Activated CD8-positive, alpha-beta memory T cell treated with anti-CD3 and anti-CD28 coated beads for 24 hours (primary cell): ENCODE results near the gene ELK3.

Experiments used
- DNase-seq: peaks from one replicate; pipeline ENCODE4 v3.0.0-alpha.2; 2020

The ELK3 gene

DNA sequence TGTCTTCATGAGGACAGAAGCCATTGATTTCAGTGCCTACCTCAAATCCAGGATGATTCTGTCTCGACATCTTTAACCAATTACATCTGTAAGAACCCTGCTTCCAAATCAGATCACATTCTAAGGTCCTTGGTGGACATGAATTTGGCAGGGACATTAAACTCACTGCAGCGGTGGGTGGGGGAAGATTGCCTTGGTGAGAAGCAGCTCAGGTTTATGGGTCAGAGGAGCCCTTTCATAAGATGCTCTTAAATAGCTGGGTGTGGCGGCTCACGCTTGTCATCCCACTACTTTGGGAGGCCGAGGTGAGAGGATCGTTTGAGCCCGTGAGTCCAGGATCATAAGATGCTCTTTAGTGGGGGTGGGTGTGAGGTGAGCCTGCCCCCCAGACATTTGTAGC, 42.9 kb downstream of the ELK3 start:
- no peak for DNase-seq

- DNase-seq, result peak; percentile 70
These were observed 43.4 kb downstream of the ELK3 start for GRCh38 chr12:96237465-96238077.

DNA sequence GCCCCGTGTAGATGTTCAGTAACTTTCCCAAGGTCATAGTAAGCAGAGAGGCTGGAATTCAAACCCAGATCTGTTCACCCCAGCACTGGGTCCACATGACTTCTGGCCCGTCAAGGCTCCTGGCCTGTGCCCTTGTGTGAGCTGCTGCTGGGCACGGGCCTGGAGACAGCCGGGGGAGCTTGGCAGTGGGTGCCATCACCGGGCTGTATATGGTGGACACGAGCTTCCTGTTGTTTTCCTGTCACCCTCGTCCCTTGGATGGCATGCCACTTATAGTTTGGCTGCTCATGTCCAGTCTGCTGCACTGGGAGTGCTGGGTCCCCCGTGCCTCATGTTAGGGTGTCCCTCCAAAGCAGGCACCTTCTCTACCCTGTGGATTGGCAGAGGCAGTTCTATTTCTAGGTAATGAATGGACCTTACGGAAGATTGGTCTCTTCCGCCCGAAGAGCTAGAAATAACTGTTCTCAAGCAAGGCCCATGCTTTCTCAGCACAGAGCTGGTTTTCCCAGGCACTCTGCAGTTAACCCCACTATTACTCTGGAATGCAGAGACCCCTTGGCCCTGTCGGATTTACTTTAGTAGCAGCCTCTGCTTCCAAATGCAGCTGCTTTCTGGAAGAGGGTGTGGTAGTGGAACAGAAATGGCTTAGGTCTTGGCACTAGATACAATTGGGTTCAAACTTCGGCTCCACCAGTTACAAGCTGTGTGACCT, 44.3 kb downstream of the ELK3 start:
- DNase-seq, result no peak

- DNase-seq, result no peak
These were observed 45.8 kb downstream of the ELK3 start for GRCh38 chr12:96239711-96240635.

DNA sequence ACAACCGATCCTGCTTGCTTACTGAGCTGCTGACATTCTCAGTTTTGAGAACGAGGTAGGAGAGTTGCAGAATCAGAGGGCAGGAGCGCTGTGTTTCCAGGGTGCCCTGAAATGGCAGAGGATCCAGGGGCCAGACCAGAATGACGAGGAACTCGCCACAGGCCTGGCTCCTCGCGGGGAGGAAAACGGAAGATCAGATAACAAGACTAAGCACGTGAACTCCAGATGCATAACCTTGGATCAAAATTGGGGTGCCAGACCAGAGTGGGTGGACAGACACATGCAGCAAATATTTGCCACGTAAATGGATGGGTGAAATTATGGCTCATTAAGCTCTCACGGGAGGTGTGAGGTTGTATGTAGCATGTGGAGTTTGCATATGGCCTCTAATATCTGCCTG, 46.5 kb downstream of the ELK3 start:
- no peak for DNase-seq

GRCh38 chr12:96241431-96241830, 47.3 kb downstream of the ELK3 start:
- DNase-seq, result no peak

- DNase-seq, result no peak
These were observed 47.7 kb downstream of the ELK3 start for GRCh38 chr12:96241846-96242256.

GRCh38 chr12:96242597-96242996, 48.4 kb downstream of the ELK3 start:
- DNase-seq, result no peak

GRCh38 chr12:96244826-96245225, 50.7 kb downstream of the ELK3 start:
- DNase-seq, result peak; percentile 38

DNA sequence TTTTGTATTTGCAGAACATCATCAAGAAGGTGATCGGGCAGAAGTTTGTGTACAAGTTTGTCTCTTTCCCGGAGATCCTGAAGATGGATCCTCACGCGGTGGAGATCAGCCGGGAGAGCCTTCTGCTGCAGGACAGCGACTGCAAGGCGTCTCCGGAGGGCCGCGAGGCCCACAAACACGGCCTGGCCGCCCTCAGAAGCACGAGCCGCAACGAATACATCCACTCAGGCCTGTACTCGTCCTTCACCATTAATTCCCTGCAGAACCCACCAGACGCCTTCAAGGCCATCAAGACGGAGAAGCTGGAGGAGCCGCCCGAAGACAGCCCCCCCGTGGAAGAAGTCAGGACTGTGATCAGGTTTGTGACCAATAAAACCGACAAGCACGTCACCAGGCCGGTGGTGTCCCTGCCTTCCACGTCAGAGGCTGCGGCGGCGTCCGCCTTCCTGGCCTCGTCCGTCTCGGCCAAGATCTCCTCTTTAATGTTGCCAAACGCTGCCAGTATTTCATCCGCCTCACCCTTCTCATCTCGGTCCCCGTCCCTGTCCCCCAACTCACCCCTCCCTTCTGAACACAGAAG, 52.8 kb downstream of the ELK3 start:
- no peak for DNase-seq

DNA sequence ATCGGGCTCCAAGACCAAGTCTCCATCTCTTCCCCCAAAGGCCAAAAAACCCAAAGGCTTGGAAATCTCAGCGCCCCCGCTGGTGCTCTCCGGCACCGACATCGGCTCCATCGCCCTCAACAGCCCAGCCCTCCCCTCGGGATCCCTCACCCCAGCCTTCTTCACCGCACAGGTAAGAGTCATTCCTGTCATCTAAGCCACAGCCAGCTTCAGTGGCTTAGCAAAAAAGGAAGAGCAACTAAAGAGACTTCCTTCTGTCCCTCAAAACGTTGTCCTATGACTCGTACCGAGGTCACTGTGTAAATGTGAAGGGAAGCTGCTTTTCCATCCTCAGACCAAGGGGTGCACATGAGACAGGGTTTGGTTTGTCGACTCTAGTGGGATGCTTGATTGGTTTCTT, 53.4 kb downstream of the ELK3 start:
- DNase-seq, result no peak

DNA sequence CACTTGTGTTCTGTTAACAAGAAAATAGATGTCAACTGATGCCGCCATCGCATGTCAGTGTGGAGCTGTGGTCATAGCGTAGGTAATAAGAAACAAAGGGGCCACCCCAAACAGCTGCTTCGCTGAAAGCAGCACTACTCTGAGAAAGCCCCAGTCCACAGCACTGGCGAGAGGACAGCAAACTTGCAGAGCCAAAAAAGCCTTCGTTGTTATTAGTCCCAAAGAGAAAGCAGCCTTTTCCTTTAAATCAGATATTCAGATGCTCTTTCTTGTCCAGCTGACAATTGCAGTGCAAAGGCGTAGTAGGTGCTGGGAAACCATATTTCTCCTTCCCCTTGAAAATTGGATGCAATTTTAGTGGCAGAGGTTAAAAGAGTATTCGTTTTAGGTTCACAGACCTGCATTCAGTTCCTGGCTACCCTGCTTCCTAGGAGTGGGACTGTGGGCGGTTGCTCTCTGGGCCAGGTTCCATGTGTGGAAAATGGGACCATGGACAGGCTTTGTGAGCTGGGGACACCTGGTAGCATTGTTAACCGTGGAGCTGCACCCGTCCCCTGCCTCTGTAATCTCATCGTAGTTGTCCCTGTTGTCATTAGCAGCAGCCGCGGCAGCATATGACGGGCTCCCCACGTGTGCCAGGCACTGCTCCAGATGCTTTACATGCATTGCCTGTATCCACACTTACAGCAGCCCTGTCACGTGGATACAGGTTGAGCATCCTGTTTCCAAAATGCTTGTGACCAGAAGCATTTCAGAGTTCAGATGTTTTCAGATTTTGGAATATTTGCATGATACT, 54.2 kb downstream of the ELK3 start:
- peak; percentile 33 for DNase-seq

DNA sequence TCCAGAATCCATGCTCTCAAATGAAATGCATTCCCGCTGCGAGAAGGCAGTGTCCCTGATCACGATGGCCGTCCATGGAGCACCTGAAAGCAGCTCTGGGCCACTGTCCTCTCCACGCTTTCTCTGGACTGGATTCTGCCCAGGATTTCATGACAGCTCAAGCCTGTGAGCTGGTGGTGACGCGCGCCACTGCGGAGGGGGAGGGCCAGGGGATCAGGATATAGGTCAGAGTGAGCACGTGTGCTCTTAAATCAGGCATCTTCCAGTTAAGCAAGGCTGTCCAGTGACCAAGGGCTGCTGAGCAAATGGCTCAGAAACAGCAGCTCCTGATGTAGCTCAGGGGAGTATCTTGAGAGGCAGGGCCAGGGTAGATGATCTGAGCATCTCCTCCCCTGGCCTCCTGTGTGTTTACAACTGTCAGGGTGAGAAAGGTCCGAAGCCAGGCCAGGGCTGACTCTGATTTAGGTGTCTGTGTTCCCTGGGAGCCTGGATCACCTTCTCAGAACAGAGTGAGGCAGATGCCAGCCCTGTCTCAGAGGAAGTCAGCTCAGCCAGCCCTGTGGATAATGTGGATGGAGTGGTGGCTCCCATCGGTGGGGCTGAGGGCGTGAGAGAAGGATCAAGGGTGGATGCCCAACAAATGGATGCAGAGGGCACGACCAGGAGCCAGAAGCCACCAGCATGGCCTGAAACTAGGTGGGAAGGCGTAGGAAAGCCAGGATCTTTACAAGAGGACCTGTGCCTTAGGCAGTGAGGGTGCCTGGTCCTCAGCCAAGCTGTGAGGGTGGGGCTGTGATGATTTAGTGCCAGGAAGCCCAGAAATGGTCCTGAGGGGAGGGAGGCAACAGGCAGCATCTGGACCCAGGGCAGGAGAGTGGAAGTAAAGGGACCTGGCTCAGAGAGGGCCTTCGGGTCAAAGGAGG, 55.3 kb downstream of the ELK3 start:
- DNase-seq, result no peak

DNA sequence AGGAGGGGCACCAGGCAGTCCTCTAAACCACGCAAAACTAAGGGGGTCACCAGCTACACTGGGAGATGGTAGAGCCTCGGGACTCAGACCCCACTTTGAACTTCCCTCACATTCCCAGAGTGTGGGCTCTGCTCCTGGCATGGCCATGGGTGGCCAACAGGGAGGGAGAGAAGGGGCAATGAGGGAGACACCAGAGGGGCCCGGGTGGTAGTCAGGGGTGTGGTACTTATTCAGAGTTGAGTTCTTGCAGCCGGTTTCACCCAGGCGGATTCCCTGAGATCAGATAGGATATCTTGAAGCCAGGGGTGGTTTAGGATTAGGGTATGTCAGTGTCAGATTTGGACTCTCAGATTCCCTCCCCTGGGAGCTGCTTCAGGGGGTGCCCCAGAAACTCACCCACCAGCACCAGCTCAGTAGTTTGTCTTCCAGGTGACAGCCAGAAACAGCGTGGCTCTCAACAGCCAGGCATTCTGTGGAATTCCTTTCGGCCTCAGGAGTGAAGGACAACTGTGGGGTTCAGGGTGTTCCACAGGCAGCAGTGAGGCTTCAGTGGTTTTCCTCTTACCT, 56.0 kb downstream of the ELK3 start:
- DNase-seq, result no peak

- no peak for DNase-seq
These were observed 60.9 kb downstream of the ELK3 start for GRCh38 chr12:96255077-96255476.

DNA sequence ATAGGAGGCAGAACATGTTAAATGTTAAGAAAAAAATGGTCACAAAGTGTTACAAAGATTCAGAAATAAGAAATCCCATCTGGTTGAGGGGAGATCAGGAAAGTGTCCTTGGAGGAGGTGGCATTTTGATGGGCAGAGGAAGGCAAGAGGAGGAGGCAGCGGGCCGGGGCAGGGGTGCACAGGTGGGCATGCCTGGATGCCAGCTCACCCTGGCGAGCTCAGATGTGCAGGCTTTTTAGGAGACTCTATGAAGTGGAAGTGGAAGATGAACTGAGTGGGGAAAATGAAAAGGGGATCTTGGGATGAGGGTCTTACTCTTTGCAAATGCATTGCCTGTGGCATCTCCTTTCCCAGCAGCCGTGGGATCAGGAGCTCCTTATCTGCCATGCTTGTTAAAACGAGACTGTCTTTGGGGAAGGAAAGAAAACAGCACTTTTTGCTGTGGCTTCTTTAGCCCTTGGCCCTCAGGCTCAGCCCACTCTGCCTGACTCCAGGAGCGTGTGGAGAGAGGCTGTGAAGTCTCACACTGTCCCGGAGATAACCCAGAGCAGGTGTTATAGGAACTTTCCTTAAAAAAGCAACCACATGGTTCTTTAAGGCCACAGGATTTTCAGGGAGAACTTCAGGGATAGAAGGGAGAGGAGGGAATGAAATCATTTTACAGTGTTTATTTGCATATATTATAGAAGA, 62.6 kb downstream of the ELK3 start:
- no peak for DNase-seq

DNA sequence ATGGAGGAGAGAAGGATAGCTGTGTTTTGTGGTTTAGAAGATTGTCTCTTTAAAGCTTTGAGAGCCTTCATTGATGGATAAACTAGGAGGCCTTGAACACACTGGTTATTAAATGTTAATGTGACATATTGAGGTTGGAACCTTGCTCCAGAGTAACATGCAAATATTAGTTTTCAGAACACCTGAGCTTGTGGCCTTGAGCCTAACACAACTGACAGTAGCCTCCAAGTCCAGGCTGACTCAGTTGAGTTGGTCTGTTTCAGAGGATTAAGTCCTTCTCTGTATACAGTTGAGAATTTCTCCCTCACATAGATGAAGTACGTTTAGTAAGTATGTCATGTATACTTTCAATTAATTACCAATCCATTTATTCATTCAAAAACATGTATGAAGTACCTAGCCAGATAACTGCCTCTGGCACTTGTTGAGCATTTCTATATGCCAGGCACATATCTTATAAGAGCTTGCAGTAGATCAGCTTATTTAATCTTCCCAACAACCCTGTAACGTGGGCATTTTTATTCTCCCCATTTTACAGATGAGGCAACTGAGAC, 63.5 kb downstream of the ELK3 start:
- no peak for DNase-seq

DNA sequence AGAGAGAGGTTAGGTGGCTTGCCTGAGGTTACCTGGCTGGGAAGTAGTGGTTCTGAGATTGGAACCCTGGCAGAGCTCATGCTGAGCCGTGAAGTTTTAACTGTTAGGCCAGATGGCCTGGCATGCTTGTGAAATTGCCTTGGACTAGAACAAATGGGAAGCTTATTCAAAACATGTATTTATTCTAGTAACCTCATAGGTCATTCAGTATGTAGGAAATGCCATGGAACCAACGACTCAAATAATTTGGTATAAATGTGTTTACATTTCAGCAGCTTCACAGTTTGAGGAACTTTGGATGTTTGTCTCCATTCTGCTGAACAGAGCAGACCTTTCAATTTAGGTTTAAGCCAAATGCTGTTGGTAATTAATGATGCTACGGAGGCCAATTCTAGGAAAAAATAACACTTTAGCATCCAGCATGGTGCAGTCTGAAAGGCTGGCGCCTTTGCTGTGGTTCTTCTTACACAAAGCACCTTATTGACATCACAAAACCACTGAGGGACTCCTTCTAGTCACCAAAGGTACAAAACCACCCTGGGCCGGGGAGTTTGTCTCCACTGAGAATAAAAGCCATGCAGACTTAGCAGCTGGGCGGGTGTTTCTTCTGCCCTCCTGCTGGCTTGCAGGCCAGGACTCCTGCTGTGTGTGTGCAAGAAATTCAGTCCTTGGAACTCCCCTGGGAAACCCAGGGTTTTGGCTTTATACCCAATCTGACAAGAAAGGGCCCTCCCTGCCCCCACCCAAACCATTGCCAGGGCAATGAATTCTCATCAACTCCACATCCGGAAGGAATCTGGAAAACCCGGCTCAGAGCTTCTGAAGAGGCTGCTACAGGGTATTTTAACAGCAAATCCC, 64.2 kb downstream of the ELK3 start:
- DNase-seq, result no peak

DNA sequence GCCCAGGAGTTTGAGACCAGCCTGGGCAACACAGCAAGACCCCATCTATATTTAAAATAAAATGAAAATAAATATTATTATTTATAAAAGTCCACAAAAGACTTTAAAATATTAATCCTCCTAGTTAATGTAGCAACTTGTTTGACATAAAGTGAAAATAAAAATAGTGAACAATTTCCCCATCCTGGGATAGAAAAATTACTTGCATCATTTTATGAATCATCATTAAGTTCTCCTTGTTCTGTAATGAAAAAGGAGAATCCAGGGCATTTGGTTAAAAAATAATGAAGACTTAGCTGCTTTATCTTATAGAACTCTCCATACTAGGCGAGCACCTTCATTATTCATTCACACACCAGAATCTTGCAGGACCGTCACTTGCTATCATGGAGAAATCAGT, 66.1 kb downstream of the ELK3 start:
- no peak for DNase-seq
